Hepatocyte (in vitro differentiated cells): ENCODE results near the gene SURF2. TPM values are rescaled to one million over a fixed set of nuclear protein-coding genes. Genes with fewer than 3 reads are reported as not detected.
"Not testable (repeated sequence)": the region's sequence is repeated elsewhere in the genome, so short reads cannot be mapped to it uniquely, and the experiment has no call there.

Experiments
- DNase-seq: peaks from one replicate; pipeline ENCODE4 v3.0.0-alpha.2; 2016; ENCODE audit warnings: low spot score
- H2AFZ ChIP-seq: fragments of 200-600 bp; sonication (generic); 2 replicates; pipeline ENCODE4 v1.6.0; 2016; ENCODE audit warnings: antibody characterized with exemption, mild to moderate bottlenecking
- H3K27ac ChIP-seq: fragments of 200-600 bp; sonication (generic); 2 replicates; pipeline ENCODE4 v1.5.1; 2016; ENCODE audit warnings: mild to moderate bottlenecking
- H3K27me3 ChIP-seq: fragments of 200-600 bp; sonication (generic); 2 replicates; pipeline ENCODE4 v1.6.1; 2016
- H3K36me3 ChIP-seq: fragments of 200-600 bp; sonication (generic); replicated peaks from 2 replicates; pipeline ENCODE4 v1.5.1; 2016; ENCODE audit warnings: low read depth; ENCODE audit not compliant: insufficient read depth
- H3K4me1 ChIP-seq: fragments of 200-600 bp; sonication (generic); 2 replicates; pipeline ENCODE4 v1.5.1; 2016; ENCODE audit warnings: mild to moderate bottlenecking, moderate library complexity; ENCODE audit not compliant: insufficient read depth
- H3K4me2 ChIP-seq: fragments of 200-600 bp; sonication (generic); 2 replicates; pipeline ENCODE4 v1.6.0; 2016
- H3K4me3 ChIP-seq: fragments of 200-600 bp; sonication (generic); 2 replicates; pipeline ENCODE4 v1.5.1; 2016; ENCODE audit warnings: mild to moderate bottlenecking
- H3K79me2 ChIP-seq: fragments of 200-600 bp; sonication (generic); 2 replicates; pipeline ENCODE4 v1.6.0; 2017; ENCODE audit warnings: mild to moderate bottlenecking
- H3K9me2 ChIP-seq: fragments of 200-600 bp; sonication (generic); replicated peaks from 2 replicates; pipeline ENCODE4 v1.6.0; 2017; ENCODE audit warnings: mild to moderate bottlenecking; ENCODE audit not compliant: insufficient read depth
- H3K9me3 ChIP-seq: fragments of 200-600 bp; sonication (generic); 2 replicates; pipeline ENCODE4 v1.5.1; 2016; ENCODE audit warnings: low read depth, mild to moderate bottlenecking
- H4K20me1 ChIP-seq: fragments of 200-600 bp; sonication (generic); 2 replicates; pipeline ENCODE4 v1.6.0; 2016; ENCODE audit warnings: mild to moderate bottlenecking; ENCODE audit not compliant: insufficient read depth, poor library complexity, severe bottlenecking
- CTCF ChIP-seq: fragments of 200-600 bp; sonication (generic); IDR thresholded peaks from 2 replicates; pipeline ENCODE4 v1.5.1; 2016; ENCODE audit warnings: antibody characterized with exemption, mild to moderate bottlenecking; ENCODE audit not compliant: poor library complexity
- EZH2 ChIP-seq: fragments of 200-600 bp; sonication (generic); IDR thresholded peaks from 2 replicates; pipeline ENCODE4 v1.6.1; 2016; ENCODE audit warnings: antibody characterized with exemption, mild to moderate bottlenecking, borderline replicate concordance
- EZH2phosphoT487 ChIP-seq: fragments of 200-600 bp; sonication (generic); IDR thresholded peaks from one replicate; pipeline ENCODE4 v1.6.1; 2018; ENCODE audit warnings: antibody characterized with exemption, mild to moderate bottlenecking, low read depth, moderate library complexity; ENCODE audit not compliant: unreplicated experiment, severe bottlenecking
- WGBS: methylation state at CpG from one replicate; pipeline ENCODE4 v1.1.6; 2016; ENCODE audit warnings: low lambda C conversion rate; ENCODE audit errors: missing lambda C conversion rate; 5-methylcytosine and 5-hydroxymethylcytosine counted together
- polyA plus RNA-seq: library from polyadenylated mRNA; unstranded; fragments of >200 nt; fragmentation: Nextera tagmentation; extraction: Ambion mirVana; gene quantifications from 2 replicates; pipeline ENCODE4 v1.2.1, GENCODE V29; 2016
- total RNA-seq: library from RNA; depleted of rRNA; stranded (reverse); fragments of >200 nt; gene quantifications from 2 replicates; pipeline ENCODE4 v1.2.3, GENCODE V29; 2014

SURF2 gene
- total and polyA plus RNA-seq, 2 experiments from 2014 or later: 13.6 to 22.9 TPM

GRCh38 chr9:133323211-133323610, 33.1 kb upstream of the SURF2 start:
- H3K27ac ChIP-seq: no peak overlapping the region
- no peak for TF ChIP-seq EZH2
- no peak overlapping the region for H3K4me3 ChIP-seq
- H3K9me3 ChIP-seq: no peaks in the 10 kb centered on the region
- H3K79me2 ChIP-seq: no peaks in the 10 kb centered on the region
- no peak for DNase-seq
- H3K4me2 ChIP-seq: no peak overlapping the region
- H3K36me3 ChIP-seq: no peaks in the 10 kb centered on the region
- H4K20me1 ChIP-seq: no peaks in the 10 kb centered on the region
- H2AFZ ChIP-seq: no peak overlapping the region
- H3K27me3 ChIP-seq: no peaks in the 10 kb centered on the region
- H3K4me1 ChIP-seq: no peaks in the 10 kb centered on the region
- WGBS: 92% methylated on average over 10 of the region's 10 CpGs
- H3K9me2 ChIP-seq: no peaks in the 10 kb centered on the region

- no peaks in the 10 kb centered on the region for H4K20me1 ChIP-seq
- no peak for DNase-seq
- H3K9me2 ChIP-seq: no peaks in the 10 kb centered on the region
- no peaks in the 10 kb centered on the region for H3K79me2 ChIP-seq
- H3K9me3 ChIP-seq: no peaks in the 10 kb centered on the region
- H3K27ac ChIP-seq: no peak overlapping the region
- no peaks in the 10 kb centered on the region for H3K36me3 ChIP-seq
- no peaks in the 10 kb centered on the region for H3K27me3 ChIP-seq
- TF ChIP-seq CTCF: no peak
- TF ChIP-seq EZH2phosphoT487: no peak
- no peak for TF ChIP-seq EZH2
- no peak overlapping the region for H2AFZ ChIP-seq
- no peak overlapping the region for H3K4me2 ChIP-seq
- 94% methylated on average over 13 of the region's 13 CpGs for WGBS
- H3K4me3 ChIP-seq: no peak overlapping the region
- H3K4me1 ChIP-seq: no peaks in the 10 kb centered on the region
These were observed 32.2 kb upstream of the SURF2 start for GRCh38 chr9:133323991-133324703.

- whole genome bisulfite sequencing: 93% methylated on average over 6 of the region's 6 CpGs
- H3K27me3 ChIP-seq, H3K4me1 ChIP-seq, H3K4me2 ChIP-seq, H3K4me3 ChIP-seq, H3K27ac ChIP-seq, H2AFZ ChIP-seq, DNase-seq, H3K36me3 ChIP-seq, H4K20me1 ChIP-seq, H3K9me3 ChIP-seq, H3K9me2 ChIP-seq, H3K79me2 ChIP-seq: not testable (repeated sequence)
These were observed 29.3 kb upstream of the SURF2 start for GRCh38 chr9:133327021-133327420.

GRCh38 chr9:133327834-133328484, 28.4 kb upstream of the SURF2 start:
- Histone ChIP-seq H3K4me2 (no peak overlapping the region), H3K27me3 (no peaks in the 10 kb centered on the region), H3K27ac (no peak overlapping the region), H3K4me1 (no peaks in the 10 kb centered on the region), H2AFZ (no peak overlapping the region), H3K9me3 (no peaks in the 10 kb centered on the region), H3K9me2 (no peaks in the 10 kb centered on the region), H4K20me1 (no peaks in the 10 kb centered on the region), H3K79me2 (peaks cover 2% of the 10 kb centered on the region), H3K36me3 (no peaks in the 10 kb centered on the region), H3K4me3 (no peak overlapping the region)
- DNase-seq: no peak
- 89% methylated on average over 10 of the region's 10 CpGs for WGBS
- no peak for TF ChIP-seq CTCF
- no peak for TF ChIP-seq EZH2phosphoT487
- no peak for TF ChIP-seq EZH2
